Measurements from ENCODE around the gene TBC1D22A.

TBC1D22A gene

DNA sequence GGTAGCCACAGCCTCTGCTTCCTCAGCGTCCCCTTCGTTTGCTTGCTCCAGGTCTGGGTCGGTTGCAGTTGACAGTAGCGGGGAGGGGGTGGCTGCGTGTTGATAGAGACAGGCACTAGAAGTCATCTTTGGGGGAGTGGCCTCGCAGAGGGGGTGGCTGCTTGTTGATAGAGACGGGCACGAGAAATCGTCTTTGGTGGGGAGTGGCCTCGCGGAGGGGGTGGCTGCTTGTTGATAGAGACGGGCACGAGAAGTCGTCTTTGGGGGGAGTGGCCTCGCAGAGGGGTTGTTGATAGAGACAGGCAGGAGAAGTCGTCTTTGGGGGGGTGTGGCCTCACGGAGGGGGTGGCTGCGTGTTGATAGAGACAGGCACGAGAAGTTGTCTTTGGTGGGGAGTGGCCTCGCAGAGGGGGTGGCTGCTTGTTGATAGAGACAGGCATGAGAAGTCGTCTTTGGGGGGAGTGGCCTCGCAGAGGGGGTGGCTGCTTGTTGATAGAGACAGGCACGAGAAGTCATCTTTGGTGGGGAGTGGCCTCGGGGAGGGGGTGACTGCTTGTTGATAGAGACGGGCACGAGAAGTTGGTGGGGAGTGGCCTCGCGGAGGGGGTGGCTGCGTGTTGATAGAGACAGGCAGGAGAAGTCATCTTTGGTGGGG lies 328.3 kb downstream of the TBC1D22A start:
- DNase-seq, result peak; percentile 25

DNA sequence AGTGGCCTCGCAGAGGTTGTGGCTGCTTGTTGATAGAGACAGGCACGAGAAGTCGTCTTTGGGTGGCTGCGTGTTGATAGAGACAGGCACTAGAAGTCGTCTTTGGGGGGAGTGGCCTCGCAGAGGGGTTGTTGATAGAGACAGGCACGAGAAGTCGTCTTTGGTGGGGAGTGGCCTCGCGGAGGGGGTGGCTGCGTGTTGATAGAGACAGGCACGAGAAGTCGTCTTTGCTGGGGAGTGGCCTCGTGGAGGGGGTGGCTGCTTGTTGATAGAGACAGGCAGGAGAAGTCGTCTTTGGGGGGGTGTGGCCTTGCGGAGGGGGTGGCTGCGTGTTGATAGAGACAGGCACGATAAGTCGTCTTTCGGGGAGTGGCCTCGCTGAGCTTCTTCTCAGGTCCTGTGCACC lies 328.8 kb downstream of the TBC1D22A start:
- no peak for DNase-seq

DNA sequence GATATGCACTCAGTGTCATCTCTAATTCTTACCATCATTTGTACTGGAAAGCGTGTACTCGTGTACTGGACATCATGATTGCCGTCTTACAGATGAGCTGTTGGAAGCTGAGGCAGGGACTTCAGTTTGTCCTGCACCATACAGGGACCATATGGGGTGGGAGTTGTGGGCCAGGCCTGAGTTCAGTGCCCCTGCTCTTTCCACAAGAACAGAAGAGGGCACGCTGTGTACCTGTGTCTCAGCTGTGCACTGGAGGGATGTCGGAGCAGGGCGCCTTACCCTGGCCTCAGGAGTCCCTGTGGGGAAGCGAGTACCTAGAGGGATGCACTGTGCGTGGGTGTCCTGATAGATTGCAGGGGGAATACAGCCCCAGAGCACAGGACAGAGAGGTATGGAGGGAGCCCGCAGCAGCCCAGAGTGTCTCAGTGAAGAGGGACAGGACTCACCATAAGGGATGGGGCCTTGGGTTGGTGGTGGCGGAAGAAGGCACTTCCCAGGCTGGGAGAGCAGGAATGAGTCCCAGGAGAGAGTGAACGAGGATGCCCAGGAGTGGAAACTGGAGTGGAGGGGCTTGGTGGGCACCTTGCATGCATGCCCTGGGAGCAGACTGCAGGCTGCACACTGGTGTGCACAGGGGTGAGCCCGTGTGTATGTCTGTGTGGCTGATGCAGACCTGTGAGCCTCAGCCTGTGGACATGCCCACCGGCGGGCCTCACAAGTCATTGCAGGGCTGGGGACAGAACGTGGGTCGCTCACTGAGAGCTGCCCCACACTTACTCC lies 329.7 kb downstream of the TBC1D22A start:
- no peak for DNase-seq

GRCh38 chr22:47092896-47093311 lies 330.5 kb downstream of the TBC1D22A start:
- DNase-seq, result no peak

DNA sequence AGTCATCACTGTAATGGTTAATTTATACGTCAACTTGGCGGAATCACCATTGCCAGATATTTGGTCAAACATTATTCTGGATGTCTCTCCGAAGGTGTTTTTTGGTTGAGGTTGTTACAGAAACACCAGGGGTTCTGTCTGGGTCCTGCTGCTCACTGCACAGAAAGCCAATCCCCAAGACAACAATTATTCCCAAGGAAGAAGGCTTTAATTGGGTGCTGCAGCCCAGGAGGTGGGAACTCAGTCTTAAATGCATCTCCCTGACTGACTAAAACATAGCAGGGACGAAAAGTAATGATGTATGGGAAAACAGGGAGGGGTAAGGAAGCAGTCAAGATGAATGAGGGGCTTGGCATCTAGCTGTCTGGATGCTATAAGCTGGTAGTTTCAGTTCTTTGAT lies 331.3 kb downstream of the TBC1D22A start:
- DNase-seq, result no peak

DNA sequence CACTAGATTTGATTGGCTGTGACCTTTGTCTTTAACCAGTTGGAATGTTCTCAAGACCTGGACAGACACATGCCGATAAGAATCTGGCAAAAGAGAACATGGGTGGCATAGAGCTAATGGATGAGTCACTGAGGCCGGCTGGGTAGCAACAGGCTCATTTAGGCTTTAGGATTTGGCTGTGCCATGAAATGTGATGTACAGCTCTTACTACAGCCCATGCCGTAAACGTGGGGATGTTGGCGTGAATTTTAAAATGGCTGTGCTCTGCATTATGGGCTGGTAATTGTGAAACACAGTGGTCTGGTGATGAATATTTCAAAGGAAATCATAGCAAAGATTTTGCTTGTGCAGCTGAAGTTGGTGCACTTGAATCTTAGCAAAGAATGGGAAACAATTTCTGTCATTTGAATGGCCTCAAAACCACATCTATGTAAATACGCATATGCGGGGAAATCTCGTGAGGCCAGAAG lies 332.4 kb downstream of the TBC1D22A start:
- DNase-seq, result no peak

GRCh38 chr22:47095395-47096122 lies 333.1 kb downstream of the TBC1D22A start:
- DNase-seq, result no peak

DNA sequence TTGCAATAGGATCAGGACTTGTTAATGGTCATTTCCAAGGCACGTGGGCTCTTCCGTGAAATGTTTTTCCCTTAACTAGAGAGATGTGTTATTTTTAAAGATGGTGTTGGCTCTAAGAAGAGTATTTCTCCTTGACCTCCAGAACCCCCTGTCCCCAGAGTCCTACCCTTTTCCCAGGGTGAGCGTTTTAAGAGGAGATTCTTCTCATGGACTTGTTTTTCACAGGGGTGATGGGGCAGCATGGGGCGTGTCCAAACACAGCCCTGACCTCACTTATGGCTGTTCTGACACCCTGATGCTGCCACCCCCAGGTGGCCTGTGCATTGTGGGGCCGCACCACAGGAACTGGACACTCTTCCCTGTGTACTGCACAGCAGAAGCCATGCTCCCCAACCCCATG lies 335.7 kb downstream of the TBC1D22A start:
- DNase-seq, result no peak

GRCh38 chr22:47098554-47098953 lies 336.1 kb downstream of the TBC1D22A start:
- no peak for DNase-seq

- no peak for DNase-seq
These were observed 337.6 kb downstream of the TBC1D22A start for GRCh38 chr22:47100019-47100418.

- no peak for DNase-seq
These were observed 338.3 kb downstream of the TBC1D22A start for GRCh38 chr22:47100646-47101200.

DNA sequence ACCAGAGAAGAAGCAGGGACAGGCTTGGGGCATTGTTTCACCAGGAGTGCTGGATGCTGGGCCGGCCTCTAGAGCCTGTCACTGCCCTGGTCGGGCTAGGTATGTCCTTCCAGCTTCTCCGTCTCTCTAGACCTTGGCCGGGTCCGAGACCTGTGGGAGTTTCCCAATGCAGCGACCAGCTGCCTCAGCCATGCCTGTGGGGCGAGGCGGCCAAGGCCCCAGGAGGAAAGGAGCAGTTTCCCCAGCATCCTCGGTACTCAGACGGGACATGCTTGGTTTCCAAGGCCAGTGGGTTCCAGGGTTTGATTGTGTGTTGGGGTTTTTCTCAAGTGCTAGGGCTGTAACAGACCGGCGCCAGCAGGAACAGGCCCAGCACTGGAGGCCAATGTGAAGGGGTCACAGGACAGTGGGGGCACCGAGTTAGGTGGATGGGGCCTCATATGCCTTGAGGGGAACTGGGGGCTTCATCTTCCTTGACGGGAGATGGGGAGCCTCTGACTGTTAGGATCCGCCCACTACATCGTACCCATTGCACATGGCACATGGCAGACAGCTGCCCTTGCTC lies 339.0 kb downstream of the TBC1D22A start:
- no peak for DNase-seq

- DNase-seq, result no peak
These were observed 339.6 kb downstream of the TBC1D22A start for GRCh38 chr22:47102081-47102480.

GRCh38 chr22:47102648-47103047 lies 340.2 kb downstream of the TBC1D22A start:
- DNase-seq, result no peak

- no peak for DNase-seq
These were observed 342.6 kb downstream of the TBC1D22A start for GRCh38 chr22:47105085-47105484.

DNA sequence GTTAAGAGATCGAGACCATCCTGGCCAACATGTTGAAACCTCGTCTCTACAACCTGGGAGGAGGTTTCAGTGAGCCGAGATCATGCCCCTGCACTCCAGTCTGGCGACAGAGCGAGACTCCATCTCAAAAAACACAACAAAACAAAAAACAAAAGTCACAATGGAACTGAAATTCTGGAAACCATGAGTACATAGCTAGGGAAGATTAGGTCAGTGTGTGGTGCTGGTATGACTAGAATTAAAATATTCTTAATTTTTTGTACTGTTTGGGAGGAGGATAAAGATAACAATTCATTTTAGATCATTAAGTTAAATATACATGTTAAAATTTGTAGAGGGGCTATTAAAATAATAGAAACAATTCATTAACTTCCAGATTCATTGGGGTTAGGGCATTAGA lies 344.4 kb downstream of the TBC1D22A start:
- DNase-seq, result no peak

DNA sequence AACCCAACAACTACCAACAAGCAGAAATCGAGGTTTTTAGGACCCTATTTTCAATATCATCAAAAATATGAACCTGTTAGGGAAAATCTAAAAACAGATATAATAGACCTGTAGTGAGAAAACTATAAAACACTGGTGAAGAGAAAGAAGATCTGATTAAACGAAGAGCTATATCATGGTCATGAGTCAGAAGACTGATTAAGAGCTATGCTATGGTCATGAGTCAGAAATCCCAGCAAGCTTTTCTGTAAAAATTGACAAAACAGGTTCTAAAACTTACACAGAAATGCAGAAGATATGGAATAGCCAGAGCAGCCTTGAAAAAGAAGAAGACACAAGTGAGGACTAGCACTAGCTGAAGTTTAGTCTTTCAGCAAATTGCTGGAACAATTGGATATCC lies 345.0 kb downstream of the TBC1D22A start:
- no peak for DNase-seq

- no peak for DNase-seq
These were observed 348.5 kb downstream of the TBC1D22A start for GRCh38 chr22:47110817-47111443.

DNA sequence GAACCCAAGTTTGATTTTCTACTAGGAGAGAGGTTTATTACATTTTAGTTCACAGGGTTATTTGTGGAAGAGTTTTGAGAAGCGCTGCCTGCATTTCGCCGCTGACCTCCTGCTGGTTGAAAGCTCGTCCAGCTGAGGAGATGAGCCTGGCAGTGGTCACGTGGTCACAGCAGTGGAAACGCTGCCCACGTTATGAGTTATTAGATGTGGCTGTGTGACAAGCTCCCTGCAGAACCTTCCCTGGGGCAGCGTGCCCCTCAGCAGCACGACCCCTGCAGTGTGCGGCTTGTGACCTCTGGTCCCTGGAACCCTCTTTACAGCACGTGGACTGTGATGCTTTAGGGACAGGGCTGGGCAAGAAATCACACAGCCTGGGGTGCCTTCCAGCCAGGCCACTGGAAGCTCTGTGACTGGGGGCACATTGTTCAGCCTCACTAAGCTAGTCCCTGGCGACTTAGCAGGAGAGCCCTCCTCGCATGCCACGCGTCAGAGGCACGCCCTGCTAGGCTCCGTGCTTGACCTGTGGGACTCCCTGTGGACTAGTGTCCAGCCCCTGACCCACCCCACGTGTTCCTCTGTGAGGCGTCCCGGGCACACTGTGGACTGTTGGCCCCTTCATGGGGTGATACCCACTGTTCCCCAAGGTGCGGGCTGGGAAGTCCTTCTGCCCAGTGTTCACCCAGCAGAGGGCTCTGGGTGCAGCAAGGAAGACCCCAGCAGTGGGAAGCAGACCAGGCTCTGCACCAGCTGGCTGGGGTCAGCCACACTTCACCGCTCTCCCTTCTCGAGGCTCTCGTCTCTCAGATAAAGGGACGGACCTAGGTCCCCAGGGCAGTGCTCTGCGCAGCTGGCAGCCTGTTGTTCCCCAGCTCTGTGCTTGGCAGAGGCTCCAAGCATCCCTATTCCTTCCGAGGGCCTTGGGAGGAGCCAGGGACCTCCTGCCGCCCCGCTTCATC lies 349.5 kb downstream of the TBC1D22A start:
- no peak for DNase-seq

- DNase-seq, result no peak
These were observed 350.1 kb downstream of the TBC1D22A start for GRCh38 chr22:47112582-47112965.

Data from T1000 (cell line).